Measurements from ENCODE around the gene SMPD4.
"Not testable (repeated sequence)": the region's sequence is repeated elsewhere in the genome, so short reads cannot be mapped to it uniquely, and the experiment has no call there.

SMPD4 gene

DNA sequence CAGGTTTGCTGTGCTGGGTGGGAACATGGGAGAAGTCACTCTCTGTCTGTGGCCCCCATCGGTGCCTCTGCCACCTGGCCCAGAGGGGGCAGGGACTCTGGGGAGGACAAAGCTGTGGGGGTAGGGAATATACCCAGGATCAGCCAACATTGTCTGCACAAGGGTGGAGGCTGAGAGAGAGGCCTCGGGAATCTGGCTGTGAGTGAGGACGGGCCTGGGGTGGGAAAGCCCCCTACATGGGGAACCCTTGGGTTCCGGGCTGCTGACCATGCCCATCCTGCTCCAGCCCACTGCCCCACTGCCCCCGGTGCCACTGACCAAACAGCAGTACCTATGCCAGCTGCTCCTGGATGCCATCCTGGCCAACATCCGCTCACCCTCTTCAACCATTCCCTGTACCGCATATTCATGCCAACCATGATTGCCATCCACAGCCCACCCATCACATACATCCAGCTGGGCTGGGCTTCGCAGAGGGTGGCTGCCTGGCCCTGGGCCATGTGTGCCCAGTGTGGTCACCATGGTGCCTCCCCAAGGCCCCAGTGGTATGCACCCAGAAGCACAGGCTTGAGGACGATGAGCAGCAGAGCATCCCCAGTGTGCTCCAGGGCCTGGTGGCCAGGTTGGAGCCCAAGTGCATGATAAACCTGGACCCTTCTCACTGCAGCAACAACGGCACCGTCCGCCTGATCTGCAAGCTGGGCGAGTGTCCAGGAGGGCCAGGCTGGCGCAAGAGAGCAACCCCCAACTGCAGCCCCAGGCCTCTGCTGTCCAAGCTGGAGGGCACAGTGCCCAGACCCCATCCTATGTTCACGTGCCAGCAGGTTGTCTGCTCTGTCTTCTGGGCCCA lies 45.5 kb downstream of the SMPD4 start:
- no peak overlapping the region for H3K4me3 ChIP-seq (ENCODE audit: low read depth, low read length)
- no peak for DNase-seq (ENCODE audit: low read depth)
- TF ChIP-seq, protein P1, sequence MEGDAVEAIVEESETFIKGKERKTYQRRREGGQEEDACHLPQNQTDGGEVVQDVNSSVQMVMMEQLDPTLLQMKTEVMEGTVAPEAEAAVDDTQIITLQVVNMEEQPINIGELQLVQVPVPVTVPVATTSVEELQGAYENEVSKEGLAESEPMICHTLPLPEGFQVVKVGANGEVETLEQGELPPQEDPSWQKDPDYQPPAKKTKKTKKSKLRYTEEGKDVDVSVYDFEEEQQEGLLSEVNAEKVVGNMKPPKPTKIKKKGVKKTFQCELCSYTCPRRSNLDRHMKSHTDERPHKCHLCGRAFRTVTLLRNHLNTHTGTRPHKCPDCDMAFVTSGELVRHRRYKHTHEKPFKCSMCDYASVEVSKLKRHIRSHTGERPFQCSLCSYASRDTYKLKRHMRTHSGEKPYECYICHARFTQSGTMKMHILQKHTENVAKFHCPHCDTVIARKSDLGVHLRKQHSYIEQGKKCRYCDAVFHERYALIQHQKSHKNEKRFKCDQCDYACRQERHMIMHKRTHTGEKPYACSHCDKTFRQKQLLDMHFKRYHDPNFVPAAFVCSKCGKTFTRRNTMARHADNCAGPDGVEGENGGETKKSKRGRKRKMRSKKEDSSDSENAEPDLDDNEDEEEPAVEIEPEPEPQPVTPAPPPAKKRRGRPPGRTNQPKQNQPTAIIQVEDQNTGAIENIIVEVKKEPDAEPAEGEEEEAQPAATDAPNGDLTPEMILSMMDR (IDR thresholded peaks at IDR 0.05; ENCODE audit: insufficient read depth, low read depth, low read length, missing control alignments) = no peak

DNA sequence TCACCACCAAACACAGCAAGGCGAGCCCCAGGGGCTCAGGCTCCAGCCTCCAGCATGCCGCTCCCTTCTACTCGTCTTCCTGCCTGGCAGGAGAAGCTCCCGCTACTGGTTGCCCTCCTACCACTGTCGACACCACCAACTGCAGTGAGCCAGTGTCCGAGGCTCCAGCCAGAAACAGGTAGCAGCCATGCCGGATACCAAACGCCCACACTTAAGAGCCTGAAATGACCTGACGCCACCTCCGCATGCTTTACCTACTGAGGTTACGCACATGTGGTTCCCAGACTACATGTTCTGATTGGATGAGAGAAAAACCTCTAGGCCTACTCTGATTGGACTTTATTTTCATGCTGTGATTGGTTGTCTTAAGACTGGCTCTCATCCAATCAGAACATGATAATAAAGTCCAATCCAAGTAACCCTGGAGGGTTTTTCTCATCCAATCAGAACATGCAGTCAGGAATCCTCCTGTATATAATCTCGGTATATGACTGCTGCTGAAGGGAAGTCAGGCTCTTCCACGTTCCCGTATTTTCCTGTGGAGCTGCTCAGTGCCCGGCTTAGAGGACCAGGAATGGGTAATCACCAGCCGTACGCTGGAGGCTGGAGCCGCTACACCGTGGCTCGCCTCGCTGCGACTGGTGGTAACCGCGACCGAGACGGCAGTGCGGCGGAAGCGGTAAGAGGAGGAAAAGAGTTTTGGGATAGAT lies 52.1 kb downstream of the SMPD4 start, which contains the start of gene POTEF:
POTEF (minus strand) TSS at position 103 of the 710 bp plus-strand sequence. CDS start 8,707 bp downstream, outside the sequence.
- not testable (repeated sequence) for DNase-seq (ENCODE audit: low read depth); H3K4me3 ChIP-seq (ENCODE audit: low read depth, low read length)

DNA sequence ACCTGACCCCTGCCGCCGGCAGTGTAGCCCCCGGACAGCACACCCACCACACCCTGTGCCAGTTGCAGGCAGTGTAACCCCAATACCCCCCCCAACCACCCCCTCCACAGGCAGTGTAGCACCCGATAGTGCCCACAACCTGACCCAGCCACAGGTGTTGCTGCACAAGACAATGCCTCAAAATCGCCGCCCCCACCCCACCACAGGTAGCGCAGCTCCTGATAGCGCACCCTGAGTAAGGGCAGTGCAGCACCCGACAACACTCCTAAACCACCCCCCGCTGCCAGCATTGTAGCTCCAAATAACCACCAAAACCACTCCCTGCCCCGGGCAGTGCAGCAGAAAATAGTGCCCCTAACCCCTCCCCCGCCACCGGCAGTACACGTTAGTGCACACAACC lies 52.9 kb downstream of the SMPD4 start:
- H3K4me3 ChIP-seq (ENCODE audit: low read depth, low read length); DNase-seq (ENCODE audit: low read depth): not testable (repeated sequence)

DNA sequence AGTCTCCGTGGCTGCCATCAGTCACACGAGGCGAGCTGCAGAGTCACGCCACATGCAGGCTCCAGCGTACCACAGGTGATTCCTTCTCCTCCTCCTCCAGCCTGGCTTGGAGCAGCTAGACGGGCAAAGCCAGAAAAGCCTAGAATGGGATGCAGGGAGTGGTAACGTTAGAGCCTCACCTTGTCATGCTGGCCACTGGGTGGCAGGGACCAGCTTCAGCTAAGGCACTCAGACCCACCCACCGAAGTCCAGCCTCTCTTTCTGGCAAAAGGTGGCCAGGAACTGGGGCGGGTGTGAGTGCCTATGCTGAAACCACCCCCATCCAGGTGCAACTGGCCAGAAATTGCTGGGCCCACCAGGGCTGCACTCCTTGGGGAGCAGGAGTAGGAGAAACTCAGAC lies 53.7 kb downstream of the SMPD4 start:
- not testable (repeated sequence) for DNase-seq (ENCODE audit: low read depth); H3K4me3 ChIP-seq (ENCODE audit: low read depth, low read length)

DNA sequence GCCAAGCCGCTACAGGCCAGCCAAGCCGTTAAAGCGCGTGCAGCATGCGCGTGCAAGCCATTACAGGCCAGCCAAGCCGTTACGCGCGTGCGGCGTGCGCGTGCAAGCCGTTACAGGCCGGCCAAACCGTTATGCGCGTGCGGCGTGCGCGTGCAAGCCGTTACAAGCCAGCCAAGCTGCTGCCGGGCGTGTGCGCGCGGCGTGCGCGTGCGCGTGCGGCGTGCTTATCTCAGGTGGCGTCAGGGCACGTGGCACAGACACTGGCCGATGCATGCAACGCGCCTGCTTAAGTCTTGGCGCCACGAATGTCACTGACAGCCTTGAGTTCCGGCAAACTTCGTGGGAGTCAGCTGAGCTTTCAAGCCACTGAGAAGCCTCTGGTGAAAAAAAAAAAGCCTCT lies 60.5 kb downstream of the SMPD4 start:
- H3K4me3 ChIP-seq (ENCODE audit: low read depth, low read length); DNase-seq (ENCODE audit: low read depth): not testable (repeated sequence)

DNA sequence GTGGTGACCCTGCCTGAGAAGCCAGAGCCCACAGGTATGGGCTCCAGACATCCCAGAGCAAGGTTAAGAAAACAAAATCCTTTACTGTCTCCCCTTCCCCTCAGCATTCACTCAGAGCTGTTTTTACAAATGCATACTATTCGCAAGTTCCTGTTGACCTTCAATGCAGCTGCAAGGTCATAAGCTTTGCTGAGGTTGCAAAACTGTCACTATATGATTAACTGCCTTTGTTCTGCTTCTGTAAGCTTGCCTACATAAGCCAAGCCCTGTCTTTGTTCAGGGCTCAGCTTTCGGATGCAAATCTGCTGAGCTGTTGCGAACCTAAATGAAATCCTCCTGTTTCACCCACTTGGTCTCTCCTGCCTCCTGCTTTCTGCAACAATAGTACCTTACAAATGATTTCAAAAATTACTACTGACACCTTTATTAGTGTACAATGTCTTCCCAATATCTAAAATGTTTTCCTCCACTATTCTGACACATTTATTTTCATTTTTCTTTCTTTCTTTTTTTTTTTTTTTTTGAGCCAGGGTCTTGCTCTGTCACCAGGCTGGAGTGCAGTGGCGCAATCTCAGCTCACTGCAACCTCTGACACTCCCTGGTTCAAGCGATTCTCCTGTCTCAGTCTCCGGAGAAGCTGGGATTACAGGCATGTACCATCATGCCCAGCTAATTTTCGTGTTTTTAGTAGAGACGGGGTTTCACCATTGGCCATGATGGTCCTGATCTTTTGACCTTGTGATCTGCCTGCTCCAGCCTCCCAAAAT lies 78.6 kb downstream of the SMPD4 start:
- DNase-seq (ENCODE audit: low read depth); H3K4me3 ChIP-seq (ENCODE audit: low read depth, low read length): not testable (repeated sequence)

All from GM12865 (cell line).